Measurements from ENCODE around the gene SPTAN1.
"Not testable (repeated sequence)": the region's sequence is repeated elsewhere in the genome, so short reads cannot be mapped to it uniquely, and the experiment has no call there.

Gene SPTAN1

DNA sequence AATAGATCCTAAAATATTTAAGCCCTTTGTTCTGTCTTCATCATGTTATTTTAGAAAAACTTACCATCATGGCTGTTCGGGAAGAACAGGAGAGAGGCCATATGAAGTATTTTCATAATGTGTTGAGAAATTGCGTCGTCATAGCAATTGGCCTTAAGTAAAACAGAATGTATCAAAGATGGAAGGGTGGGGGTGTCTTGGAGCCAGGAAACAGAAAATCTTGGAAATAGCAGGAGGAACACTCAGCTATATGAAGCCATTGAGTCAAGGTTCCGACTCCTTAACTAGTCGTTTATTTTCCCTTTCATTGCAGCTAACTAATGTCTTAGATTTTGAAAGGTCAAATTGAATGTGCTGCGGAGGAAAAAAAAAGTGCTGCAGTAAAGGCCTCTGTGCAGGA is 1.3 kb downstream of the SPTAN1 start:
- DNase-seq, result no peak

DNA sequence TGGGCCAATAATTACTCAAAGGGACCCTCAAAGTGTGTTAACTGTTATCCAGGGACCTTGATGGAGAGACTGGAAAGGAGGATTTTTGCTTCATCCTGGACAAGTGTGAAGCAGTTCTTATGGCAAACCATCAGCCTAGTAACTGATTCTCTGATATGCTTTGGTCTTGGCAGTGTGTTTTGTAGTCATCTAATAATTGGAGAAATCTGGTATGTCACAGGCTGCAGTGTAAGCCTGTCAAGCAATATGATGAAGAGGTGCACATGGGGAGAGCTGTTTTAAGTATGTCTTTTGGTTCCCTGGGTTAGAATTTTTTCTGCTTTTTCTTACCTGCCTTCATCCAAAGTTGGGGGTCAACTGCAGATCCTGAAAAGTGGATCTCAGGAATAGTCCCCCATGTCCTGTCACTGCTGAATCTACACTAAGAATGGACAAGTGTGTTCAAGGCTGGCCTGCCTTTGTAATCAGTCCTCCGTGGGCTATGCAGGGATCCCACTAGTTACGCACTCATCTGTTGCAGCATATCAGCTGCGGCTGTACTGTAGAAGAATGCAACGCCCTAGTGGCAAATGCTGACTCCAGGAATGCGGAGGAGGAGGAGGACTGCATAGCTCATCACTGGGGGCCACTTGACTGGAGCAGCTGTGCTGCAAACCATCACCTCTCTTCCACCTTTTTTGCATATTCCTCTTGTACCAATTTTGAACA is 1.9 kb downstream of the SPTAN1 start:
- DNase-seq, result peak; percentile 38

DNA sequence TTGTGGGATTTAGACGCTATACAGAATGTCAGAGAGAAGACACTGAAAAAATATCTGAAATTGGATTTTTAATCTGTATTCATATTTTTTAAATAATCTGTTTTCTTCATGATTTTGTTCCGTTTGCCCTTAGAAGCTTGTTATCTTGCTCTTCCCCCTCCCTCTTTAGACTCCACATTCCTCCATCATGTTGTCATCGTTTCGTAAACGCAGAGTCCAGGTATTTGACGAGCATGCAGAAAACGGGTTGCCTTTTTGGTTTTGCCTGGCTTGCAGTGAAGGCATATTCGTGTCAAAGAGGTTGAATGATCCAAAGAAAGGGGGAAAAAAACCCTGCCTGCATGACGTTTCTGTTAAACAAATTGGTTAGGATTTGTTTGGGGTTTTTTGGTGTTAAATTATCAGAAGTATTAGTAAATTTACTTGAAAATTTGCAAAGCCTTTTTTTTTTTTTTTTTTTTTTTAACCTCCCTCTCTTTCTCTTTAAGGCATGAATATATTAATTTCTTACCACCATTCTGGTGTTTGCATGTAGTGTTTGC is 2.9 kb downstream of the SPTAN1 start:
- no peak for DNase-seq

DNA sequence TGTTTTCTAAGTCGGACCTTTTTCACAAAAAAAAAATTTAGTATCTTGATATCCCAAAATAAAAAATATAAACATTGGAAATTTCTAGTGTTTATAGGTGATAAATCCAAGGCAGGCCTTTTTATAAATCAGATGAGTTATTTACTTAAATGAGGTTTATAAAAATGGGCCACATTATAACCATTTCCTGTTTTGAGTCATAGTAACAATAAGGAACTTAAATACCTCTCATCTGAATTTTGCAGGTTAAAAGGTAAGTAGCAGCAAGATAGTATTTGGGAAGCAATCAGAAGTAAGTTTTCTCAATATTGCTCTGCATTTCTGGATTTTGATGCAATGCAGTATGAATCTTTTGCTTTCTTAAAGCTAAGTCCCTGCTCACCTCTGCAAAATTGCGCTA is 3.9 kb downstream of the SPTAN1 start:
- no peak for DNase-seq

DNA sequence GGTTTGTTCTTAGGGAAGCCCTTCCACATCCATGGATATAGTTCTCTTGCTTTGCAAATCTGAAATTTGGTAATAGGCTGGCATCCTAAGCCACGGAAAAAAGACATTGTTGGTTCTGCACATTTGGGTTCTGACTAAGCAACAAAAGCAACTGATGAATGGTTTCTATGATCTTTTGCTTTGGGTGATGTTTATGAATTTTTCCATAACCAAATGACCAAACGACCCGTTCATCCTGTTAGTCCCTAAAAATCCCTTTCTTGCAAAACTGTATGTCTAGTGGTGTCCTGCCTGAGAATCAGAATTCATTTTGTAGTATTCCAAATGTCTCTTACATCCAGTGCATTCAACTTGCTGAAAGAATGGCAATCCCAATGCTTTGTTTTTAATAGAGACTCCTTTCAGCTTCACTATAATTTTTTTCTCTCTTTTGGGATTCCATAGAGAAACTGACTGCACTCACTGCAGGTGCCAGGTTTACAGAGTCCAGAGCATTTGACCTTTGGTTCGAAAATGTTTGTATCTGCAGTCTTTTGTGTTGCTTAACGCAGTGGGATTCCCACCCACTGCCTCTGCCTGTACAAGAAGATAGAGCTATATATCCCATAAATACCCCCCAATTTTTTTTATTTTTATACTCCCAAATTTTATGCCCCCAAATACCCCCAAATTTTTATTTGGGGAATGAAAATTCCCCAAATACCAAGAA is 4.7 kb downstream of the SPTAN1 start:
- no peak for DNase-seq

DNA sequence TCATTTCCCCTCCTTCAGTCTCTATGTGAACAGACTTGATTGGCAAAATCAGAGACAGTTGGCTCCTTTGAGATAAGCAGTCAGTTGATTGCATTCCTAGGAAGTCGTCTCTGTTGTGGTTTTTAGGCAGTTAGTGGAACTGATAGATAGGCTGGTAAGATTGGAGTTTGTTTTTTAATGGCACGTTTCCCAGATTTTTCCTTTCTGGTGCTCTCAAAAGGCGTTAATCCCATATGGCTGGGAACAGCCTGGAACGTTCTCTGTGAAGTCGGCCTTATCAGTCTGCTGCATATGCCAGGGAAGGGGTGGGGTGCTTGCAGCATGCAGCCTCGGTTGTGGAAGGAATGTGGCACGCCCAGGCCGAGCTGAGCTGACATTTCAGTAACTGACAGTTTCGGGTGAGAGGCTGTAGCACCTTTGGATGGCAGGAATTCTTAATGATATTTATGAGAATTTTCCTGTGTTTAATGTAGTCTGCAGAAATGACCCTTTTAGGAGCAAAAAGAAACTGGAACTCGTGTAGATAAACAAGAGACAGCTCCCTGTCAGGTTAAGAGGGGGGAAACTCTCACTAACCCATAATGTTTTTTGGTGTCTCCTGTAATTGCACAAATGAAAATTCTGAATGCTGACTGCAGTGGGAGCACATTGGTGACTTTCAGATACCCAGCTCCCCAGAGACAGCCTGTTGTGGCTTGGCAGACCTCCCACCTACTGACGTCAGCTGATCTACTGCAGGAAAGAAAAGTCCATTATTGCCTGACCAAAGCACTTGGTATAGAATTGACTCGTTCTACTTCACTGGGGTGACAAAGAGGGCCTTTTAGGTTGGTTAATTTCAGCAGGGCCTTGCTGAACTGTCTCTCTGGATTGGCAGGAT is 6.3 kb downstream of the SPTAN1 start:
- DNase-seq, result peak; percentile 72

DNA sequence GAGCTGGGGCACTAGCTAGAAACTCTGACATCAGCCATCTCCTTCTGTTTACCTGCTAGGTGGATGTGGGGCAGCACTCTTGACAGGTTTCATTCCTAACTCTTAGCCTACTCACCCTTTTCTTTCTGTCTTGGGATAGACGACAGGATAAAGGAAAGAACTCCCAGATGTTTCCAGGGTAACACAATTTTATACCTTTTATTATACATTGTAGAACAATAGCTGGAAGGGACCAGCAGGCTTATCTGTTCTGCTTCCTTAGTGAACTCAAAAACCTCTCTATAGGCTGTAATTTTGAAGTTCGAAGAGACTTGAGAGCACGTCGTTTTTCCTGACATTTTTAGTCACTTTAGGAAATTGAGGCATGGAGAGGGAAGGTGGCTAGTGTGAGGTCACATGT is 13.2 kb downstream of the SPTAN1 start:
- DNase-seq, result no peak

DNA sequence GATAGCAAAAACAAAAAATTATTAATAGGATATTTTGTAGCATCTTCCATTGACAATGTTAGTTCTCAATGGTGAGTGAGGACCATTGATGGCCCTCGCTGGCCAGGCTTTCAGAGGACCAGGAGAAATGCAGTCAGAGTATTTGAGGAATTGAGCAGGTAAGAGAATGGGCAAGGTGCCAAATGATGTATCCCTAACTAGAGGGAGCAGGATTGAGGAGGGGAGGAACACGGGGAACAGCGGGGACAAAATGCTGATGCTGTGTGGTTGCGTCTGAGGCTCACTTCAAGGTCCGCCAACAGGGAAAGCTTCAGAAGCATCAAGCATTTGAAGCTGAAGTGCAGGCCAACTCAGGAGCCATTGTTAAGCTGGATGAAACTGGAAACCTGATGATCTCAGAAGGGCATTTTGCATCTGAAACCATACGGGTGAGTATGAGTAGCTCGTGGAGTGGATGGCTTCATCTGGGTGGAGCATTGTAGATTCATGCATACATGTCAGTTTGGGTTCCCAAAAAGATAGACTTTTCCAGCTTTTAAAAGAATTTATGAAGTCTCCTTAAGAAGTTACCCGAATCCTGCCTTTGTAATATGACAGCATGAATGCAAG is 16.2 kb downstream of the SPTAN1 start:
- DNase-seq, result no peak

DNA sequence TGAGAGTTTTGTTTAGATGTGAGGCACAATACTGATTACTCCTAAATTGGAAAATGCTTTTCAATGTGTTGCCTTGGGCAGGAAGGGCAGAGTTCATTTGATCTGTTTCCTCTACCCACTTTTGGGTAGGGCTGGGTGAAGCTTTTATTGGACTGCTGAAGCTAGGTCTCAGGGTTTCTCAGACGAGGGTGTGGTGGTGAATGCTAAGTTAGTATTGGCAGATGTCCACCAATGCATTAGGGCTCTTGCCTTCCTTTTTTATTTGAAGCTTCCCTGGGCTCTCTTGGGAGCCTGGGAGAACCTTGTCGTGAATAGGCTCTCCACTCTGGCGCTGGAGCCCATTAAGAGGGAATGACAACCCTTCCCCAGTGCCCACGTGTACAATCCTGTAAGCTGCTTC is 23.1 kb downstream of the SPTAN1 start:
- no peak for DNase-seq

DNA sequence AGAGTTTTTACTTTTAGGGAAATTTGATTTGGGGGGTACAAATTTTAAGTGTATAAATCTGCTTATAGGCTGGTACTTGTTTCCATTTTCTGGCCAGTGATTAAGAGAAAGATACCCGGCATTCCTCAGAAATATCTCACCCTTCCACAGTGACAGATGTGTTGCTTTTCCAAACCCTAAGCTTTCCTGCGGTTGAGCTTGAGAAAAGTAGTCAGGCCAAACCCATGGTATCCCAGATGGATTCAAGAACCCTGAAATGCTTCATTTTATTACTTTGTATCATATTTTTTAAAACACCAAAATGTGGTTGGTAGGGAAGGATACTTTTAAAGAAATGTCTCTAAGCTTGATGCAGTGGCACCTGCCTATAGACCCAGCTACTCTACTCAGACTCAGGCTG is 23.5 kb downstream of the SPTAN1 start:
- DNase-seq, result no peak

DNA sequence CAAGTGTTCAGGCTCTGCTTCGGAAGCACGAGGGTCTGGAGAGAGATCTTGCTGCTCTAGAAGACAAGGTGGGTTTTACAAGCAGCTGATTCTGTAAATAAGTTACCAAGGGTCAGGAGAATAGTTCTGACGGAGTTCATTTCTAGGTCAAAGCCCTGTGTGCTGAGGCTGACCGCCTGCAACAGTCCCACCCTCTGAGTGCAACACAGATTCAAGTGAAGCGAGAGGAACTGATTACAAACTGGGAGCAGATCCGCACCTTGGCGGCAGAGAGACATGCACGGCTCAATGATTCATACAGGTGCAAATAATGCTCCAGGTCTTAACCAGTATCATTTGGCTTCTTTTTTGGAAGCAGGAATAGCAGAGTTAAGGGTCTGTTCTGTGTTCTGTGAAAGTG is 24.8 kb downstream of the SPTAN1 start:
- DNase-seq, result no peak

DNA sequence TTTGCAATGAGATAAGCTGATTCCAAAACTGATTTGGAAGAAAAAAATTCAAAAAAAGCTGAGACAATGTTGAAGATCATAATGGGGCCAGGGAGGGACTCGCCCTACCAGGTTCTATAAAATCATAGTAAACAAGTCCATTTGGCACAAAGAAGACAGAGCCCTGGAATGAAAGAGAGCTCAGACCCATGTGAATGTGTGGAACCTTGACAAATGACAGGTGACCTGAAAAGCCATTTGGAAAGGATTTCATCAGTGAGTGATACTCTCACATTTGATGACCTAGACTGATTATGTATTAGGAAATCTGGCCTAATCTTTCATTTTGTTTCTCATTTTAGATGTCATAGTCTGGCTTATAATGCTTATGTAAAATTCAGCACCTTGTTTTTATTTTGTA is 26.8 kb downstream of the SPTAN1 start:
- no peak for DNase-seq

DNA sequence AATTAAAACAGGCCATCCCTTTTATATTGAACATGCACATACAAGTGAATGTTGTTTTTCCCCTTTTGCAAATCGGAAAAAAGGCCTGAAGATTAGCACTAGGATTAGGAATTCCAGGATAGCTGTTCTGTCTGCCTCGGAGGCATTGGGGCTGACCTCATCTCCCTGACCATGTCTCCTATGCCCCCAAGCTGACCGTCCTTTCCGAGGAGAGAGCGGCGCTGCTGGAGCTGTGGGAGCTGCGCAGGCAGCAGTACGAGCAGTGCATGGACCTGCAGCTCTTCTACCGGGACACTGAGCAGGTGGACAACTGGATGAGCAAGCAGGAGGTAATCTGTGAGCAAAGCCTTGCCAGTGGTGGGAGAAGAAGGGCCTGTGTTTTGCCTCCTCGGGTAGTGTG is 28.3 kb downstream of the SPTAN1 start:
- no peak for DNase-seq

DNA sequence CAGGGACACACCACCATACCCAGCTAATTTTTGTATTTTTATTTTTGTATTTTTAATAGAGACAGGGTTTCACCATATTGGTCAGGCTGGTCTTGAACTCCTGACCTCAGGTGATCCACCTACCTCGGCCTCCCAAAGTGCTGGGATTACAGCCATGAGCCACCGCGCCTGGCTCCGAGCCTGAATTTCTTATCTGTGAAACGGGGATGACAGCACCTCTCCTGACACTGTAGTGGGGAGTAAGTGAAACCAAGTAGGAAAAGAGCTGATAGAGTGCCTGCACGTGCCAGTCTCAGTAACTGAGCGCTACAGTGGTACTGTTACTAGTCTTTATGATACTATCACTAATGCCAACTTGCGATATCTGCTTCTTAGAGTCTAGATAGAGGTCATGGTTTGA is 32.8 kb downstream of the SPTAN1 start:
- DNase-seq, result not testable (repeated sequence)

DNA sequence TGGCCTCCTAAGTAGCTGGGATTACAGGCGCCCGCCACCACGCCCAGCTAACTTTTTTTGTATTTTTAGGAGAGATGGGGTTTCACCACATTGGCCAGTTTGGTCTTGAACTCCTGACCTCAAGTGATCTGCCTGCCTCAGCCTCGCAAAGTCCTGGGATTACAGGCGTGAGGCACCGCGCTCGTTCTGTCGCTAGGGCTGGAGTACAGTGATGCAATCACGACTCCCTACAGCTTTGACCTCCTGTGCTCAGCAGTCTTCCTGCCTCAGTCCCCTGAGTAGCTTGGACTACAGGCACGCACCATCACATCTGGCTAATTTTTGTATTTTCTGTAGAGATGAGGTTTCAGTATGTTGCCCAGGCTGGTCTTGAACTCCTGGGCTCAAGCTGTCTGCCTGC is 34.5 kb downstream of the SPTAN1 start:
- not testable (repeated sequence) for DNase-seq

DNA sequence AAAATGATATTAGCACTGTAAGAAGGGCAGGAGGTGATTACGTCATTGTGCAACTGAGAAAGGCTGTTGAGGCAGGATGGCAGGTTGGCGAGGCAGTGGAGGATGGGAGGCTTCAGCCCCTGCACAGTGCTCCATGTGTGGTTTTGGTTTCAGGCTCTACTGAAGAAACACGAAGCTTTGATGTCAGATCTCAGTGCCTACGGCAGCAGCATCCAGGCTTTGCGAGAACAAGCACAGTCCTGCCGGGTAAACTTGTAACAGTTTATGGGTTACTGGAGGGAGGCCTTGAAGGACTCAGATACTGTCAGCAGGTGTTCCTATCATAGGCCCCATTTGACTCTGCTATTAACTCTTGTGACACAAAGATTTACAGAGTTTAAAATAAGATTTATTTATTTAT is 35.1 kb downstream of the SPTAN1 start:
- peak; percentile 86 for DNase-seq

DNA sequence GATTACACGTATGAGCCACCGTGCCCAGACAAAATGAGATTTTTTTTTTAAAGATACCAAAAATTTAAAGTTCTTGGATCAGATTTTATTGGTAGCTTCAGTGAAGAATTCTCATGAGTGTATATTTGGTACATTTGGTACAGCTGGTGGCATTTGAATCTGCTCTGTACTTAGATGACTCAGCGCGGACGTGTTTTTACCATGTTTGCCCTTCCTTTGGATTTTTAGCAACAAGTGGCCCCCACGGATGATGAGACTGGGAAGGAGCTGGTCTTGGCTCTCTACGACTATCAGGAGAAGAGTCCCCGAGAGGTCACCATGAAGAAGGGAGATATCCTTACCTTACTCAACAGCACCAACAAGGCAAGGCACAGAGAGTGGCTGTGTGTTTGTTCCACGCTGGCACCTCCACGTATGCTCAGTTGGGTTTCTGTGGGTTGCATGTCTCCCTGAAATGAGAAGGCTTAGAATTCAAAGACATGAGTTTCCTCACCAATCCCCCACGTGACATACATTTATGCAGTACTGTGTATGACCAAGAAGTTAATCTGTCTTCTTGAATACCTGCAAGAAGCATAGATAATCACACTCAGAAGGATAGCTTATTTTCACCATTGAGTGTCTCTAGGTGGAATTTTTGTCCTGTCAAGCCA is 36.3 kb downstream of the SPTAN1 start:
- DNase-seq, result no peak

DNA sequence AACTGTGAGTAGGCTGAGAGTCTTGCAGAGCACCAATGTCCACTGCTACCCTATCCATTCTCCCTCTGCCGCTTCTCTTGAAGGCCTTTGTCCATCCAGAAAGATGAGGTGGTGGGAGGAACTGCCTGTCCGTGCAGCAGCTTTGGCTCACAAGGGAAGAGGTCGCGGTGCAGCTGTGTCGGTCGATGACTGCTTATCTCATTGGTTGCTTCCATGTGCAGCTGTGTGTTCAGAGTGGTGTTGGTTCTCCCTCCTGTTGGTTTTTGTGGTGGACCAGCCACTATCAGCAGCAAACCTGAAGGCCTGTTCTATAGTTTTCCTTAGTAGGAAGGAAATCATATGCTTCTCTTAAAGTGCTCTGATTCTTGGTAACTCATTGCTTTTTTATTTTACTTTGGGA is 40.7 kb downstream of the SPTAN1 start:
- DNase-seq, result no peak

DNA sequence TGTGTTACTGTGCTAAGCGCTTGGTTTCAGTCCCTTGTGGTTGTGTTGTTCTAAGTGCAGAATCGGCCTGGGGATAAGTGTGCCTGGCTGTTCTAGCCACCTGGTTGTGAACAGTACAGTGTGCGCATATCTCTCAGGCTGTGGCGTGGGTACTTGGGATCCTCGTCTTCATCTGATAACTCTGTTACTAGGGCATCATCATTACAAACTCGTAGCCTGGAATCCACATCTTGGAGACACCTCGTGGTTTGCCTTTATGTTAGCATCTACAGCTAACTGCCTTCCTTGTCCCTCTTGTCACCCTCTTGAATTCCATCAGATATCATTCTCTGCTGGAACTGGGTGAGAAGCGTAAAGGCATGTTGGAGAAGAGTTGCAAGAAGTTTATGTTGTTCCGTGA is 41.5 kb downstream of the SPTAN1 start:
- no peak for DNase-seq

DNA sequence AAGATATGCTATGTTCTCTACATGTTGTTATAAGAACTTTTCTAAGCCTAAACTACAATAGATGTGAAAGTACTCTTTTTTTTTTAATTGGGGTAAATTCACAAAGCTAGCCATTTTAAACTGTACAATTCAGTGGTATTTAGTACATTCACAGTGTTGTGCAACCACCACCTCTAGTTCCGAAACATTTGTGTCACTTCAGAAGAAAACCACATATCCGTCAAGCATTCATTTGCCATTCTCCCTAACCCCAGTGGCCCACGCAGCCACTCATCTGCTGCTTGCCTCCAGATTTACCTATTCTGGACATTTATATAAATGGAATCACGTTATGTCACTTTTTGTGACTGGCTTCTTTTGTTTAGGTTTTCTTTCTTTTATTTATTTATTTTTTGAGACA is 43.1 kb downstream of the SPTAN1 start:
- no peak for DNase-seq

DNA sequence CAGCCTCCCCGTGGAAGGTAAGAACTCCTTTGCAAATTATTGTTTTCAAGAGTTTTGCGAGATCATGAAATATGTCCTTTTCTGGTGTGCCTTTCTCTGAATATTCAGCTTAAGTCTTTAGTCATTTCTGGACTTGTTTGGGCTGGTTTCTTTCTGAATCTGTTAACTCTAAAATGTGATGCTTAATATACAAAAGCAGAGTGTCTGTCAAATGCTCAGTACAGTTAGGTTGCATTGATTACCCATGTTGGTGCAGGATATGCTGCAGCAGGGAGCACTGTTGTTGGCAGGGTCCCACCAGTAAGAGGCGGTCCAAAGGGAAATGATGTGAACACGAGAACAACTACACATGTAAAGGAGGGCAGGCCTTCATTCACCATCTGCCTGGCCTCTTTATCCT is 47.7 kb downstream of the SPTAN1 start:
- peak; percentile 42 for DNase-seq

DNA sequence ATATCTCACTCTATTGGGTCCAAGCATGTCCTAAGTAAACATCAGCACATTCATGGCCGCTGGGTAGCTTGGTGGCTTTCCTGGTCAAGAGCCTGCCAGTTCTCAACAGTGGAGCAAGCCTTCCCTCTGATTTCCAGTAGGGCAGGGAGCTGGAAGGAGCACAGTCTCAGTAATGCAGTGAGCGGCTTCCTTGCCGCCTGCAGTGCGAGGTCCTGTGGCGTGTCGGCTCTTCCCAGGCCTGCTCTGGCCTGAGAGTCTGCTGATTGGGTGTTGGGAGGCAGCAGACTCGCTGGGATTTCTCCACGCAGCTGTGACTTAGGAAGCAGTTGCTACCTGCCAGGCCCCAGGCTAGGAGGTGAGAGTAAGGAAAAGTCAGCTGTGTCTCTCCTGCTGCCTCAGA is 51.3 kb downstream of the SPTAN1 start:
- DNase-seq, result no peak
